GM12801 (cell line): ENCODE results near the gene BLM.

Experiments
- TF ChIP-seq, protein P1 (sequence below): IDR thresholded peaks from one replicate; pipeline ENCODE4 v1.5.1; 2011; ENCODE audit warnings: control low read depth; ENCODE audit not compliant: insufficient read length; ENCODE audit errors: extremely low read depth

BLM gene

DNA sequence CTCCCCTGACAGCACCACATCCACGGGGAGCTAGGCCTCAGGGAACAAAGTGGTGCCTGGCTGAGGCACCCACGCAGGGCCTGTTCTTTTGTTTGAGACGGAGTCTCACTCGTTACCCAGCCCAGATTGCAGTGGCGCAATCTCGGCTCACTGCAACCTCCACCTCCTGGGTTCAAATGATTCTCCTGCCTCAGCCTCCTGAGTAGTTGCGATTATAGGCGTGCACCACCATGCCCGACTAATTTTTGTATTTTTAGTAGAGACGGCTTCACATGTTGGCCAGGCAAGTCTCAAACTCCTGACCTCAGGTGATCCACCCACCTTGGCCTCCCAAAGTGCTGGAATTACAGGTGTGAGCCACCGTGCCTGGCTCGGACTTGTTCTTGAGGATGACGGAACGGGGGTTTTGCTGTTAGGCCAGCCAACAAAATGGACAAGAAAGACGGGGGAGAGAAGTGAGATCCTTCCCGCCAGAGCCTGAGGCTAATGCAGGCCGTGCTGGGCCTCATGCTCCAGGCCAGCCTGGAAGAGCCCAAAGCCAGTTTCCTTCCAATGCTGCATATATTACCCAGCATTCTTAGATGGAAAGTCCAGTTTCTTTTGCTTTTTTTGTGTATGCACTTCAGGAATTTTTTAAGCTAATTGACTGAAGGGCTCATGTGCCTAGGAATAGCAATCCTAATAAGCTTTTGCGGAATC lies 123.2 kb downstream of the BLM start:
- TF ChIP-seq, protein P1, sequence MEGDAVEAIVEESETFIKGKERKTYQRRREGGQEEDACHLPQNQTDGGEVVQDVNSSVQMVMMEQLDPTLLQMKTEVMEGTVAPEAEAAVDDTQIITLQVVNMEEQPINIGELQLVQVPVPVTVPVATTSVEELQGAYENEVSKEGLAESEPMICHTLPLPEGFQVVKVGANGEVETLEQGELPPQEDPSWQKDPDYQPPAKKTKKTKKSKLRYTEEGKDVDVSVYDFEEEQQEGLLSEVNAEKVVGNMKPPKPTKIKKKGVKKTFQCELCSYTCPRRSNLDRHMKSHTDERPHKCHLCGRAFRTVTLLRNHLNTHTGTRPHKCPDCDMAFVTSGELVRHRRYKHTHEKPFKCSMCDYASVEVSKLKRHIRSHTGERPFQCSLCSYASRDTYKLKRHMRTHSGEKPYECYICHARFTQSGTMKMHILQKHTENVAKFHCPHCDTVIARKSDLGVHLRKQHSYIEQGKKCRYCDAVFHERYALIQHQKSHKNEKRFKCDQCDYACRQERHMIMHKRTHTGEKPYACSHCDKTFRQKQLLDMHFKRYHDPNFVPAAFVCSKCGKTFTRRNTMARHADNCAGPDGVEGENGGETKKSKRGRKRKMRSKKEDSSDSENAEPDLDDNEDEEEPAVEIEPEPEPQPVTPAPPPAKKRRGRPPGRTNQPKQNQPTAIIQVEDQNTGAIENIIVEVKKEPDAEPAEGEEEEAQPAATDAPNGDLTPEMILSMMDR, result no peak

DNA sequence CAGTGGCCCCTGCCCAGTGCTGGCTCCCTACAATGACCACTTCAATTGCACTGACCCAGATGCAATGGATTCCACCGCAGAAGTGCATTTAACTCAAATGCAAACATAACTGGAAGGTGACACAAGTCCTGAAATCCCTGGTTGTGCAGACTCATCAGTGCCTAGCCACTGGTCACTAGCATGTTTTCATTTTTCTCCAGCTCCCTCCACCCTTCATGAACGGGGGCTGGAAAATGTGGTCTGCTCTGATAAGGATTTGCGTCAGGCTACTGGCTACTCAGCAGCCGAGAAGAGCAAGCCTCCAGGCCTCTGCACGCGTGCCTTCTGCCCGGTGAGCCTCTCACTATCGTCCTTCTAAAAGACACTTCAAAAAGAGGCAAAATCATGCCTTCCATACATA lies 123.8 kb downstream of the BLM start:
- TF ChIP-seq, protein P1, result no peak

DNA sequence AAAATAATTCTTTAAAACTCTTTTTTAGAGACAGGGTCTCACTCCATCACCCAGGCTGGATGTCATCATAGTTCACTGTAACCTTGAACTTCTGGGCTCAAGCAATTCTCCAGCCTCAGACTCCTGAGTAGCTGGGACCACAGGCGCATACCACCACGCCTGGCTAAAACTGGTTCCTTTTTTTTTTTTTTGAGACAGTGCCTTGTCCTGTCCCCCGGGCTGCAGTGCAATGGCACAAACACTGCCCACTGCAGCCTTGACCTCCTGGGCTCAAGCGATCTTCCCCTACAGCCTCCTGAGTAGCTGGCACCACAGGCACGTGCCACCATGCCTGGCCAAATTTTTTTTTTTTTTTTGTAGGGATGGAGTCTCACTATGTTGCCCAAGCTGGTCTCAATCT lies 127.5 kb downstream of the BLM start:
- TF ChIP-seq, protein P1, result no peak

DNA sequence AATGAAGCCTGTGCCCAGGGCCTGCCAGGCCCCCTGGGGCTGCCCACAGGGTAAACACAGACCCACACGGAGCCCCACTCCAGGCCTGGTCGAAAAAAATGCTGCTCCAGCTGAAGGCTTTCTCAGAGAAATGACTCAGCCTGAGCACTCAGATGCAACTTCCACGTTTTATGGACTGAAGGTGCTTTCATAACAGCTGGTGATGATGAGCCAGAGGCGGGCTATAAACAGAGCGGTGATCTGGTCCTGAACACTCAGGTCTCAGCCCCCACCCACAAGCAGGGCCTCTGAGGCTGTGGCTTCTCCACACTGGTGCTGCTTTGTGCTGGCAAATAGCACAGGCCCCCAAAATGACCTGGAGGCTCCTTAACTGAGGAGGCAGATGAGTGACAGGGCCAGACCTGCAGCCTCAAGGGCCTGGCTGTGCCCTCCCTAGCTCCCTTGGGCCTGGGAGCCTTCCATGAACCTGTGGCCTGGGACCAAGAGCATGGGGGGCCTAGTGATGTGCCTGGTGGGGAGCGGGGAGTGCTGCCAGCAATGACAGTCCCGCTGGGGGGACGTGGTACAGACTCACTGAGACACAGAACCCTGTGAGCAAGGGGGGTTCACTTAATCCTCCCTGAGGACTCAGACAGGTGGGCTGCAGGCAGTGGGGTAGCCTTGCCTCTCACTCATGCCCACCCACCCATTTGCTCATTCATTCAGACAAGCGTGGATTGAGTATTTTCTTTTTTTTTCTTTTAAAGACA lies 128.2 kb downstream of the BLM start:
- TF ChIP-seq, protein P1, result no peak

DNA sequence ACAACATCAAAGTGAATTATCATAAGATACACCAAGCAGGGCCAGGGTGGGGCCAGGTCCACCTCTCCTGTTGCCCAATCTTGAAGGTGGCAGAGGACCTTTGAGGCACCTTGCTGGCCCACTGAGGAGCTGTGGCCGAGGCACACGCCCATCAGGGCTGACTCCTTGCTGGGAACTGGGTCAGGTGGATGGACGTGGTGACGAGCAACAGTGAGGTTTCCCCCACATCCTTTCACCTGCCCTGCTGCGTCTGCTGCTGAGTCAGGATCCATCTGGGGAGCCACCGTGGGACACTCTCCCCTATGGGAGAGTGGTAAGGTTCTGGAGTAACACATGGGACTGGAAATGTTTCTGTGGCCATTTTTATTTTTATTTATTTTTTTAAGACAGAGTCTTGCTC lies 134.0 kb downstream of the BLM start:
- TF ChIP-seq, protein P1, result no peak

DNA sequence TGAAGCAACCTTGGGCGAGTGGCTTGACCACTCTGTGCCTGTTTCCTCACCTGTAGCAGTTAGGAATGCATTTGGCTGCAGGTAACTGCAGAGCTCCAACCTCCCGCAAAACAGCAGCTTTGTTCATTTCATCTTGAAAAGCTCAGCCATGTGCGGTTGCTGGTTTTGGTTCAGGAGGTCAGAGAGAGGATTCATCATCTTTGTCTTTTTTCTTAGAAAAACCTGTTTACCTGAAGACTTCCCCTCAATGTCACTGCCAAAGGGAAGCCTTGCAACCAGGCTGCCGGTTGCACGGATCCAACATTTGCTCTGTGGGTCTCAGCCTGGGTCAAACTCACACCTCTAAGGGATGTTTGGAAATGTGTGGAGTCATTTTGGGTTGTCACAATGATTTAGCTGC lies 134.8 kb downstream of the BLM start:
- TF ChIP-seq, protein P1, result no peak

DNA sequence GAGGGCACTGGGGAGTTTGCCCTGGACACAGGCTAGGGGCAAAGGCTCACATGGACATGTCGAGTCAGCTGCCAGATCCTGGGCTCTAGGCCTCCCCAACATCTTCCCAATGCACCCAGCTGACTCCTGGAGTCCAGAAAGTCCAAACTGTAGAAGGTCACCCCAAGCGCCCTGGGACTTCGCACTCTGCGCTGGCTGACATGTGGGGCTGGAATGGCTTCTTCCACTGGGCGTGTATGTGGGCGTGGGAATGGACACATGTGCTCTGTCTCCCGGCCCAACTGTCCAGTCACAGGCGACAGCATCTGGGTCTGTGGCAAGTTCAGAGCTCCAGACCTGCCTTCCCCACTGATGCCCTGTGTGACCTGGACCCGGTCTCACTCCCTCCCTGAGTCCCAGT lies 138.0 kb downstream of the BLM start:
- TF ChIP-seq, protein P1, result no peak
